Measurements from ENCODE around the gene OXSR1. TPM values are rescaled to one million over a fixed set of nuclear protein-coding genes. Genes with fewer than 3 reads are reported as not detected.

OXSR1 gene
- total and polyA plus RNA-seq, 2 of the 13 experiments (the other 11 are each of a cell fraction or from before 2014, with no cell fraction given), result 27.4 to 32.6 TPM

DNA sequence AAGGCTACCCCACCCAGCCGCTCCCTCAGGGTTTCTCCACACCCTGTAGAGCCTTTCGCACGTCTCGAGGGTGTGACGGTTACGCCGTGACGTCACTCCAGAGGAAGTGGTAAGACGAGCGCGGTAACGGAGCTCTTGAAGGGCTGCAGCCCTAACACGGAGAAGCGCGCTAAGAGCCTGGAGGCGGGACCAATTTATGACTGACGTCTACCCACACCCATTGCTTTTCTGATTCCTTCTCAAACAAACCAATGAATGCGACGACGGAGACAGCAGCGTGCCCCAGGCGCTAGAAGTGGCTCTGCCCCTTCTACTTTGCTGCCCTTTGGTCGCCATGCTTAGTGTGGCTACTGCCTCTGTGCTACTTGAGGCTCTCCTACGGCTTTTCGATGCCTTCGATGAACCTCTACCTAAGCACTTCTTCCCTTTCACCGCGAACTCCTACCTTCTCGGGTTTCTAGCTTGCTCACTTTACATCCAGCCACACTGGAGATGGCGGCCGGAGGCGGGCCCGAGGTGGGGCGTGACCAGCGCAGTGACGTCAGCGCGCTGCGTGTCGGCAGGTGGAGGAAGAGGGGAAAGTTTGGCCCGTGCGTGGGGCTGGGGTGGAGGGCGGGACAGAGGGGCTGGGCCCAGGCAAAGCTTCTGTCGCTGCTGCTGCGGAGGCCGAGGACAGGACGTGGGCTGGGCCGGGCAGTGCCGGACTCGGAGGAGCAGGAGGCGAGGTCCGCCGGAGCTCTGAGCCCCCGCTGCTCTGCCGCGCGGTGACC, at the start of gene OXSR1 (continued):
- TF ChIP-seq ZNF12 (CRISPR knock-in tag; IDR thresholded peaks at IDR 0.05) (no peak), HDAC2 (CRISPR knock-in tag; IDR thresholded peaks at IDR 0.05) (0 out of 2 replicates have a peak, but pooled peaks have one; percentile 52), ZFP36L1 (CRISPR knock-in tag; IDR thresholded peaks at IDR 0.05) (no peak), CCDC6 (CRISPR knock-in tag; IDR thresholded peaks at IDR 0.05) (peak; percentile 95), HNF4G (IDR thresholded peaks at IDR 0.05; ENCODE audit: borderline replicate concordance, low read depth, low read length) (no peak), HNF4G (CRISPR knock-in tag; IDR thresholded peaks at IDR 0.05; ENCODE audit: borderline replicate concordance, low read depth) (peak; percentile 68; the same call in 1 of the 2 replicates), HOXA7 (CRISPR knock-in tag; IDR thresholded peaks at IDR 0.05) (no peak), ZNF484 (CRISPR knock-in tag; IDR thresholded peaks at IDR 0.05; ENCODE audit: borderline replicate concordance, low read depth) (no peak), ZNF563 (CRISPR knock-in tag; IDR thresholded peaks at IDR 0.05) (0 out of 2 replicates have a peak, but pooled peaks have one; percentile 49), PRMT3 (CRISPR knock-in tag; IDR thresholded peaks at IDR 0.05; ENCODE audit: borderline replicate concordance, low read depth) (0 out of 2 replicates have a peak, but pooled peaks have one; percentile 81), ISL2 (CRISPR knock-in tag; IDR thresholded peaks at IDR 0.05) (peak; percentile 73; the same call in 1 of the 2 replicates), ZNF501 (CRISPR knock-in tag; IDR thresholded peaks at IDR 0.05) (peak; percentile 78; the same call in 1 of the 2 replicates), CHD2 (IDR thresholded peaks at IDR 0.05; ENCODE audit: low read depth, low read length) (0 out of 2 replicates have a peak, but pooled peaks have one; percentile 15), GABPB1 (CRISPR knock-in tag; IDR thresholded peaks at IDR 0.05) (peak; percentile 93)
- TF ChIP-seq, protein P1, sequence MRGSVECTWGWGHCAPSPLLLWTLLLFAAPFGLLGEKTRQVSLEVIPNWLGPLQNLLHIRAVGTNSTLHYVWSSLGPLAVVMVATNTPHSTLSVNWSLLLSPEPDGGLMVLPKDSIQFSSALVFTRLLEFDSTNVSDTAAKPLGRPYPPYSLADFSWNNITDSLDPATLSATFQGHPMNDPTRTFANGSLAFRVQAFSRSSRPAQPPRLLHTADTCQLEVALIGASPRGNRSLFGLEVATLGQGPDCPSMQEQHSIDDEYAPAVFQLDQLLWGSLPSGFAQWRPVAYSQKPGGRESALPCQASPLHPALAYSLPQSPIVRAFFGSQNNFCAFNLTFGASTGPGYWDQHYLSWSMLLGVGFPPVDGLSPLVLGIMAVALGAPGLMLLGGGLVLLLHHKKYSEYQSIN (CRISPR knock-in tag; IDR thresholded peaks at IDR 0.05; ENCODE audit: borderline replicate concordance), result no peak
- TF ChIP-seq, protein P2, sequence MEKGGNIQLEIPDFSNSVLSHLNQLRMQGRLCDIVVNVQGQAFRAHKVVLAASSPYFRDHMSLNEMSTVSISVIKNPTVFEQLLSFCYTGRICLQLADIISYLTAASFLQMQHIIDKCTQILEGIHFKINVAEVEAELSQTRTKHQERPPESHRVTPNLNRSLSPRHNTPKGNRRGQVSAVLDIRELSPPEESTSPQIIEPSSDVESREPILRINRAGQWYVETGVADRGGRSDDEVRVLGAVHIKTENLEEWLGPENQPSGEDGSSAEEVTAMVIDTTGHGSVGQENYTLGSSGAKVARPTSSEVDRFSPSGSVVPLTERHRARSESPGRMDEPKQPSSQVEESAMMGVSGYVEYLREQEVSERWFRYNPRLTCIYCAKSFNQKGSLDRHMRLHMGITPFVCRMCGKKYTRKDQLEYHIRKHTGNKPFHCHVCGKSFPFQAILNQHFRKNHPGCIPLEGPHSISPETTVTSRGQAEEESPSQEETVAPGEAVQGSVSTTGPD (CRISPR knock-in tag; IDR thresholded peaks at IDR 0.05), result no peak
- TF ChIP-seq, protein P3, sequence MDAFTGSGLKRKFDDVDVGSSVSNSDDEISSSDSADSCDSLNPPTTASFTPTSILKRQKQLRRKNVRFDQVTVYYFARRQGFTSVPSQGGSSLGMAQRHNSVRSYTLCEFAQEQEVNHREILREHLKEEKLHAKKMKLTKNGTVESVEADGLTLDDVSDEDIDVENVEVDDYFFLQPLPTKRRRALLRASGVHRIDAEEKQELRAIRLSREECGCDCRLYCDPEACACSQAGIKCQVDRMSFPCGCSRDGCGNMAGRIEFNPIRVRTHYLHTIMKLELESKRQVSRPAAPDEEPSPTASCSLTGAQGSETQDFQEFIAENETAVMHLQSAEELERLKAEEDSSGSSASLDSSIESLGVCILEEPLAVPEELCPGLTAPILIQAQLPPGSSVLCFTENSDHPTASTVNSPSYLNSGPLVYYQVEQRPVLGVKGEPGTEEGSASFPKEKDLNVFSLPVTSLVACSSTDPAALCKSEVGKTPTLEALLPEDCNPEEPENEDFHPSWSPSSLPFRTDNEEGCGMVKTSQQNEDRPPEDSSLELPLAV (CRISPR knock-in tag; conservative IDR thresholded peaks at IDR 0.05; ENCODE audit: low read depth), result no peak; the same call in 1 of the 2 replicates
- TF ChIP-seq, protein P4, sequence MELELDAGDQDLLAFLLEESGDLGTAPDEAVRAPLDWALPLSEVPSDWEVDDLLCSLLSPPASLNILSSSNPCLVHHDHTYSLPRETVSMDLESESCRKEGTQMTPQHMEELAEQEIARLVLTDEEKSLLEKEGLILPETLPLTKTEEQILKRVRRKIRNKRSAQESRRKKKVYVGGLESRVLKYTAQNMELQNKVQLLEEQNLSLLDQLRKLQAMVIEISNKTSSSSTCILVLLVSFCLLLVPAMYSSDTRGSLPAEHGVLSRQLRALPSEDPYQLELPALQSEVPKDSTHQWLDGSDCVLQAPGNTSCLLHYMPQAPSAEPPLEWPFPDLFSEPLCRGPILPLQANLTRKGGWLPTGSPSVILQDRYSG (CRISPR knock-in tag; IDR thresholded peaks at IDR 0.05), result no peak
- TF ChIP-seq, protein P5, sequence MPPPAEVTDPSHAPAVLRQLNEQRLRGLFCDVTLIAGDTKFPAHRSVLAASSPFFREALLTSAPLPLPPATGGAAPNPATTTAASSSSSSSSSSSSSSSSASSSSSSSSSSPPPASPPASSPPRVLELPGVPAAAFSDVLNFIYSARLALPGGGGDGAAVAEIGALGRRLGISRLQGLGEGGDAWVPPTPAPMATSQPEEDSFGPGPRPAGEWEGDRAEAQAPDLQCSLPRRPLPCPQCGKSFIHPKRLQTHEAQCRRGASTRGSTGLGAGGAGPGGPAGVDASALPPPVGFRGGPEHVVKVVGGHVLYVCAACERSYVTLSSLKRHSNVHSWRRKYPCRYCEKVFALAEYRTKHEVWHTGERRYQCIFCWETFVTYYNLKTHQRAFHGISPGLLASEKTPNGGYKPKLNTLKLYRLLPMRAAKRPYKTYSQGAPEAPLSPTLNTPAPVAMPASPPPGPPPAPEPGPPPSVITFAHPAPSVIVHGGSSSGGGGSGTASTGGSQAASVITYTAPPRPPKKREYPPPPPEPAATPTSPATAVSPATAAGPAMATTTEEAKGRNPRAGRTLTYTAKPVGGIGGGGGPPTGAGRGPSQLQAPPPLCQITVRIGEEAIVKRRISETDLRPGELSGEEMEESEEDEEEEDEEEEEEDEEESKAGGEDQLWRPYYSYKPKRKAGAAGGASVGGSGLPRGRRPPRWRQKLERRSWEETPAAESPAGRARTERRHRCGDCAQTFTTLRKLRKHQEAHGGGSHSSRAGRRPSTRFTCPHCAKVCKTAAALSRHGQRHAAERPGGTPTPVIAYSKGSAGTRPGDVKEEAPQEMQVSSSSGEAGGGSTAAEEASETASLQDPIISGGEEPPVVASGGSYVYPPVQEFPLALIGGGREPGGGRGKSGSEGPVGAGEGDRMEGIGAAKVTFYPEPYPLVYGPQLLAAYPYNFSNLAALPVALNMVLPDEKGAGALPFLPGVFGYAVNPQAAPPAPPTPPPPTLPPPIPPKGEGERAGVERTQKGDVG (CRISPR knock-in tag; IDR thresholded peaks at IDR 0.05; ENCODE audit: borderline replicate concordance), result peak; percentile 43; the same call in 1 of the 2 replicates
